GM18867 (cell line): ENCODE data around the gene PNKP.
"Not testable (repeated sequence)": the region's sequence is repeated elsewhere in the genome, so short reads cannot be mapped to it uniquely, and the experiment has no call there.

Source experiments
- ATAC-seq: cut with Tn5 transposase; IDR thresholded peaks from one replicate; pipeline ENCODE4 v1.9.1; 2021; ENCODE audit warnings: mild to moderate bottlenecking, moderate library complexity; ENCODE audit not compliant: unreplicated experiment

Gene PNKP

GRCh38 chr19:49824662-49825061, 42.7 kb downstream of the PNKP start:
- ATAC-seq, result no peak

- no peak for ATAC-seq
These were observed 43.9 kb downstream of the PNKP start for GRCh38 chr19:49823472-49823871.

GRCh38 chr19:49820125-49820524, 47.3 kb downstream of the PNKP start:
- no peak for ATAC-seq

GRCh38 chr19:49819452-49820115, 47.8 kb downstream of the PNKP start:
- not testable (repeated sequence) for ATAC-seq

- no peak for ATAC-seq
These were observed 48.6 kb downstream of the PNKP start for GRCh38 chr19:49818649-49819370.

- ATAC-seq, result peak; percentile 62
These were observed 49.3 kb downstream of the PNKP start, which contains the start of gene MED25 for GRCh38 chr19:49817964-49818648. MED25 (plus strand) TSS chr19:49818289; CDS start chr19:49818342, 53 bp downstream.

- no peak for ATAC-seq
These were observed 50.8 kb downstream of the PNKP start for GRCh38 chr19:49816590-49816989.

GRCh38 chr19:49814010-49814409, 53.4 kb downstream of the PNKP start:
- no peak for ATAC-seq

- peak; percentile 56 for ATAC-seq
These were observed 54.1 kb downstream of the PNKP start, which contains the start of gene FUZ for GRCh38 chr19:49812997-49813861. FUZ (minus strand) TSS chr19:49813292; CDS start chr19:49813106, 186 bp downstream.

GRCh38 chr19:49812452-49812996, 54.9 kb downstream of the PNKP start:
- no peak for ATAC-seq

GRCh38 chr19:49811328-49811727, 56.0 kb downstream of the PNKP start:
- ATAC-seq, result no peak
